NCI-H510A (cell line): ENCODE measurements around the gene MED6.

Source experiments
- DNase-seq: peaks from one replicate; lab custom pipeline; 2025; lab: John Stamatoyannopoulos, UW

Gene MED6

GRCh38 chr14:70597731-70598130, 2.7 kb downstream of the MED6 start:
- DNase-seq, result no peak

GRCh38 chr14:70595443-70596185, 4.8 kb downstream of the MED6 start:
- DNase-seq, result no peak

- DNase-seq, result no peak
Observed at GRCh38 chr14:70594461-70594860, 6.0 kb downstream of the MED6 start.

GRCh38 chr14:70585231-70585630, 15.2 kb downstream of the MED6 start:
- no peak for DNase-seq

GRCh38 chr14:70576891-70577290, 23.6 kb downstream of the MED6 start:
- no peak for DNase-seq

GRCh38 chr14:70573050-70573449, 27.4 kb downstream of the MED6 start:
- no peak for DNase-seq

- no peak for DNase-seq
Observed at GRCh38 chr14:70571139-70571538, 29.3 kb downstream of the MED6 start.

GRCh38 chr14:70567791-70568190, 32.7 kb downstream of the MED6 start:
- DNase-seq, result peak; percentile 28

GRCh38 chr14:70563869-70564268, 36.6 kb downstream of the MED6 start:
- no peak for DNase-seq

- no peak for DNase-seq
Observed at GRCh38 chr14:70563417-70563816, 37.0 kb downstream of the MED6 start.

GRCh38 chr14:70558356-70558755, 42.1 kb downstream of the MED6 start:
- DNase-seq, result no peak

GRCh38 chr14:70555890-70556289, 44.6 kb downstream of the MED6 start:
- no peak for DNase-seq

- no peak for DNase-seq
Observed at GRCh38 chr14:70538087-70538486, 62.4 kb downstream of the MED6 start.

GRCh38 chr14:70536830-70537229, 63.6 kb downstream of the MED6 start:
- no peak for DNase-seq

- no peak for DNase-seq
Observed at GRCh38 chr14:70534904-70535303, 65.6 kb downstream of the MED6 start, which contains the start of gene ADAM20. ADAM20 (minus strand) TSS chr14:70535004; CDS start chr14:70524757, 10,247 bp downstream.
